ENCODE data around the gene ITSN1. TPM values are rescaled to one million over a fixed set of nuclear protein-coding genes. Genes with fewer than 3 reads are reported as not detected.

The ITSN1 gene
- total RNA-seq, 1 donor from 2014 or later: 68.2 TPM

GRCh38 chr21:33884376-33885171, 242.3 kb downstream of the ITSN1 start:
- H3K9me3 Mint-ChIP-seq (ENCODE audit: unreplicated experiment): no peaks in the 10 kb centered on the region
- no peaks in the 10 kb centered on the region for H3K36me3 Mint-ChIP-seq (ENCODE audit: low read depth, unreplicated experiment)
- H3K4me3 Mint-ChIP-seq (ENCODE audit: unreplicated experiment): no peak overlapping the region
- H3K27ac Mint-ChIP-seq (ENCODE audit: unreplicated experiment): no peak overlapping the region
- H3K4me1 Mint-ChIP-seq (ENCODE audit: unreplicated experiment): peaks cover 6% of the 10 kb centered on the region
- H3K27me3 Mint-ChIP-seq (ENCODE audit: unreplicated experiment): peaks cover 4% of the 10 kb centered on the region
- no peak for TF ChIP-seq CTCF (IDR thresholded peaks at IDR 0.05; ENCODE audit: unreplicated experiment)
- no peak for DNase-seq (ENCODE audit: low spot score)

DNA sequence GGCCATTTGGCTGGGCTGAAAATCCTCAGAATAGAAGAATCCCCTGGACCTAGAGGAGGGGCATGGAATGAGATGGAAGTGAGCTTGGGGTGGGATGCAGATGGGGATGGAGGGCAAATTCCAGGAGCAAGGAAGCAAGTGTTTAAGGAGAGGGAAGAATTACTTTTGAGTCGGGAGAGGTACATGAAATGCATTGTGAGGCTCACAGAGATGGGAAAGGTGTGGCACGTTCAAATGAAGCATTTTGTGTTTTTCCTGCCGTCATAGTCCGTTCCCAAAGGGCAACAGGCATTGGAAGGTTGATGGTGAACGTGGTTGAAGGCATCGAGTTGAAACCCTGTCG, 242.8 kb downstream of the ITSN1 start:
- H3K4me1 Mint-ChIP-seq (ENCODE audit: unreplicated experiment): peaks cover 6% of the 10 kb centered on the region
- no peak overlapping the region for H3K27ac Mint-ChIP-seq (ENCODE audit: unreplicated experiment)
- no peak for TF ChIP-seq CTCF (IDR thresholded peaks at IDR 0.05; ENCODE audit: unreplicated experiment)
- no peak for DNase-seq (ENCODE audit: low spot score)
- H3K36me3 Mint-ChIP-seq (ENCODE audit: low read depth, unreplicated experiment): no peaks in the 10 kb centered on the region
- H3K27me3 Mint-ChIP-seq (ENCODE audit: unreplicated experiment): peaks cover 4% of the 10 kb centered on the region
- no peak overlapping the region for H3K4me3 Mint-ChIP-seq (ENCODE audit: unreplicated experiment)
- H3K9me3 Mint-ChIP-seq (ENCODE audit: unreplicated experiment): no peaks in the 10 kb centered on the region

DNA sequence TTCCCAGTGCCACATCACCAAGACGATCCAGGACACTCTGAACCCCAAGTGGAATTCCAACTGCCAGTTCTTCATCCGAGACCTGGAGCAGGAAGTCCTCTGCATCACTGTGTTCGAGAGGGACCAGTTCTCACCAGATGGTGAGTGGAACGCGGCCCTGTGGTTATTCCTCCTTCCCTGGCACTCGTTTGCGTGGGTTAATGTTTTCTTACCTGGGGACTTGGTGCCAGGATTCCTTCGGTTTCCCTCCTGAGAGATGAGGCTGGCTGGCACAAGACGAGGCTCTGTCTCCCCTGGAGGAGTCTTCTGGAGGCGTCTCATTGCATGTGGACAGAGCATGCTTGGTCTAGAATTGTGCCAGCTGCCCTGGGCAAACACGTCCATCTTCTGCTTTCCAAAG, 244.0 kb downstream of the ITSN1 start:
- Mint-ChIP-seq H3K36me3 (ENCODE audit: low read depth, unreplicated experiment) (no peaks in the 10 kb centered on the region), H3K4me1 (ENCODE audit: unreplicated experiment) (peaks cover 6% of the 10 kb centered on the region), H3K27me3 (ENCODE audit: unreplicated experiment) (peaks cover 4% of the 10 kb centered on the region), H3K27ac (ENCODE audit: unreplicated experiment) (no peak overlapping the region), H3K4me3 (ENCODE audit: unreplicated experiment) (no peak overlapping the region), H3K9me3 (ENCODE audit: unreplicated experiment) (no peaks in the 10 kb centered on the region)
- no peak for DNase-seq (ENCODE audit: low spot score)
- TF ChIP-seq CTCF (IDR thresholded peaks at IDR 0.05; ENCODE audit: unreplicated experiment): no peak

DNA sequence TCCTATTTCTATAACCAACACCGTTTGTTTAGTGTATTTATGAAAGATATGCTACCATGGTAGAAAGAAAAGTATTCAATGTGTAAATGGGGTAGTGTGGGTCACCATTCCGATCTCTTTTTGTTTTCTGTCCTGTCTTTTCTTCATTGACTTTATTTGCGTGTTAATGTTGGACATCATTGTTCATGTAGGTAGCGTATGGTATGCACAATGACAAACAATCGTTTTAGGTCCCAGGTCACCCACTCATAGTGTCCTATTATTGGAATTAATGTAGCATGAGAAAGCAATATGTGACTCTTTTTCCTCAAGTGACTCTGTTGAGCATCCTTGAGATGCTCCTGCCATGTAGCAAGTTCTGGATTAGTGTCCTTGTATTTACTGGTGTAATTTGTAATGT, 247.9 kb downstream of the ITSN1 start:
- TF ChIP-seq CTCF (IDR thresholded peaks at IDR 0.05; ENCODE audit: unreplicated experiment): no peak
- peaks cover 3% of the 10 kb centered on the region for H3K36me3 Mint-ChIP-seq (ENCODE audit: low read depth, unreplicated experiment)

GRCh38 chr21:33892853-33893252, 250.6 kb downstream of the ITSN1 start:
- DNase-seq (ENCODE audit: low spot score): no peak
- no peak overlapping the region for H3K4me3 Mint-ChIP-seq (ENCODE audit: unreplicated experiment)
- peak overlapping the region; percentile 13 for H3K27ac Mint-ChIP-seq (ENCODE audit: unreplicated experiment)
- H3K9me3 Mint-ChIP-seq (ENCODE audit: unreplicated experiment): no peaks in the 10 kb centered on the region
- peaks cover 39% of the 10 kb centered on the region for H3K4me1 Mint-ChIP-seq (ENCODE audit: unreplicated experiment)
- no peak for TF ChIP-seq CTCF (IDR thresholded peaks at IDR 0.05; ENCODE audit: unreplicated experiment)
- H3K27me3 Mint-ChIP-seq (ENCODE audit: unreplicated experiment): peaks cover 4% of the 10 kb centered on the region
- H3K36me3 Mint-ChIP-seq (ENCODE audit: low read depth, unreplicated experiment): peaks cover 7% of the 10 kb centered on the region

More for the DNA sequence above, 247.9 kb downstream of the ITSN1 start:
- Mint-ChIP-seq H3K9me3 (ENCODE audit: unreplicated experiment) (no peaks in the 10 kb centered on the region), H3K4me1 (ENCODE audit: unreplicated experiment) (peaks cover 29% of the 10 kb centered on the region), H3K4me3 (ENCODE audit: unreplicated experiment) (no peak overlapping the region), H3K27ac (ENCODE audit: unreplicated experiment) (no peak overlapping the region), H3K27me3 (ENCODE audit: unreplicated experiment) (peaks cover 2% of the 10 kb centered on the region)
- no peak for DNase-seq (ENCODE audit: low spot score)
